HEK293 (cell line): ENCODE measurements around the gene ZNF790.

Experiments
- CTCF ChIA-PET: fragments of 350-600 bp; formaldehyde crosslinking; extraction: SDS; loops from one replicate; lab custom pipeline; 2021; ENCODE audit warnings: antibody characterized with exemption; lab: Yijun Ruan, JAX
- POLR2A ChIA-PET: fragments of 300-600 bp; formaldehyde crosslinking; extraction: SDS; loops from one replicate; lab custom pipeline; 2020; ENCODE audit warnings: antibody characterized with exemption, inconsistent platforms; lab: Yijun Ruan, JAX
- H3K27ac ChIP-seq: fragments of 200-500 bp; sonication (Bioruptor generic); 2 replicates; pipeline ENCODE4 v1.5.1; 2014; ENCODE audit warnings: low read depth, low read length, control low read depth, inconsistent platforms; ENCODE audit errors: extremely low read depth
- H3K36me3 ChIP-seq, 2 experiments: fragments of 200-500 bp in 1 of 2; sonication (Bioruptor generic) in 1 of 2; 1 replicate in 1 of 2; 2 replicates in 1 of 2; pipeline ENCODE4 v1.5.1; 2014 to 2017; ENCODE audit warnings: inconsistent platforms in 2 of 2, low read length in 2 of 2; ENCODE audit not compliant: control insufficient read depth in 2 of 2, insufficient read depth in 1 of 2
- H3K4me1 ChIP-seq: fragments of 200-500 bp; sonication (Bioruptor generic); 2 replicates; pipeline ENCODE4 v1.5.1; 2014; ENCODE audit warnings: mild to moderate bottlenecking, low read length, inconsistent platforms; ENCODE audit not compliant: control insufficient read depth, insufficient read depth
- H3K4me3 ChIP-seq: 2 replicates; pipeline ENCODE4 v1.5.1; 2011; ENCODE audit warnings: low read depth, mild to moderate bottlenecking, control low read depth, low read length, moderate library complexity
- H3K9me3 ChIP-seq: fragments of 200-500 bp; sonication (Bioruptor generic); 2 replicates; pipeline ENCODE4 v1.5.1; 2014; ENCODE audit warnings: low read depth, low read length, inconsistent platforms; ENCODE audit not compliant: control insufficient read depth, insufficient read depth
- OVOL3 ChIP-seq: fragments of 450-650 bp; formaldehyde crosslinking; IDR thresholded peaks from 2 replicates; pipeline ENCODE4 v1.5.1; 2016; ENCODE audit warnings: missing biosample characterization, missing genetic modification characterization
- PRDM6 ChIP-seq: fragments of 450-650 bp; formaldehyde crosslinking; IDR thresholded peaks from 2 replicates; pipeline ENCODE4 v1.5.1; 2017; ENCODE audit warnings: missing biosample characterization, missing genetic modification characterization
- SCRT1 ChIP-seq: fragments of 450-650 bp; formaldehyde crosslinking; IDR thresholded peaks from 2 replicates; pipeline ENCODE4 v1.5.1; 2016; ENCODE audit warnings: missing biosample characterization, missing genetic modification characterization, borderline replicate concordance
- SCRT2 ChIP-seq: fragments of 450-650 bp; formaldehyde crosslinking; IDR thresholded peaks from 2 replicates; pipeline ENCODE4 v1.5.1; 2016; ENCODE audit warnings: missing biosample characterization, missing genetic modification characterization
- TSHZ1 ChIP-seq: fragments of 450-650 bp; formaldehyde crosslinking; IDR thresholded peaks from 2 replicates; pipeline ENCODE4 v1.5.1; 2016; ENCODE audit warnings: missing biosample characterization, missing genetic modification characterization, borderline replicate concordance
- YY1 ChIP-seq: fragments of 450-650 bp; formaldehyde crosslinking; IDR thresholded peaks from 2 replicates; pipeline ENCODE4 v1.5.1; 2018; ENCODE audit warnings: missing biosample characterization, missing genetic modification characterization
- ZBTB7A ChIP-seq: fragments of 450-650 bp; formaldehyde crosslinking; IDR thresholded peaks from 2 replicates; pipeline ENCODE4 v1.5.1; 2016; ENCODE audit warnings: low read depth, missing biosample characterization, missing genetic modification characterization
- ZNF426 ChIP-seq: fragments of 450-650 bp; formaldehyde crosslinking; IDR thresholded peaks from 2 replicates; pipeline ENCODE4 v1.5.1; 2017; ENCODE audit warnings: missing biosample characterization, missing genetic modification characterization, mild to moderate bottlenecking, inconsistent platforms, moderate library complexity
- TF ChIP-seq, protein P1 (sequence below): fragments of 450-650 bp; formaldehyde crosslinking; IDR thresholded peaks from 2 replicates; pipeline ENCODE4 v1.5.1; 2016; ENCODE audit warnings: missing biosample characterization, missing genetic modification characterization, borderline replicate concordance
- TF ChIP-seq, protein P2 (sequence below): fragments of 450-650 bp; formaldehyde crosslinking; IDR thresholded peaks from 2 replicates; pipeline ENCODE4 v1.5.1; 2017; ENCODE audit warnings: missing biosample characterization, mild to moderate bottlenecking, missing genetic modification characterization, moderate library complexity
- TF ChIP-seq, protein P3 (sequence below): fragments of 450-650 bp; formaldehyde crosslinking; IDR thresholded peaks from 2 replicates; pipeline ENCODE4; 2016; ENCODE audit warnings: missing biosample characterization, missing genetic modification characterization

ZNF790 gene

GRCh38 chr19:36807029-36807428, 31.2 kb downstream of the ZNF790 start:
- H3K27ac ChIP-seq: no peak overlapping the region
- CTCF ChIA-PET: no interaction called here
- POLR2A ChIA-PET: no interaction called here
- peaks cover 68 to 71% of the 10 kb centered on the region in 2 experiments for H3K36me3 ChIP-seq
- no peak overlapping the region for H3K4me3 ChIP-seq
- H3K9me3 ChIP-seq: peaks cover 35% of the 10 kb centered on the region
- TF ChIP-seq PRDM6 (no peak), ZNF426 (no peak), SCRT1 (tag by site-specific recombination) (peak; percentile 68; the same call in 1 of the 2 replicates), SCRT2 (tag by site-specific recombination) (peak; percentile 85)
- TF ChIP-seq, protein P1, sequence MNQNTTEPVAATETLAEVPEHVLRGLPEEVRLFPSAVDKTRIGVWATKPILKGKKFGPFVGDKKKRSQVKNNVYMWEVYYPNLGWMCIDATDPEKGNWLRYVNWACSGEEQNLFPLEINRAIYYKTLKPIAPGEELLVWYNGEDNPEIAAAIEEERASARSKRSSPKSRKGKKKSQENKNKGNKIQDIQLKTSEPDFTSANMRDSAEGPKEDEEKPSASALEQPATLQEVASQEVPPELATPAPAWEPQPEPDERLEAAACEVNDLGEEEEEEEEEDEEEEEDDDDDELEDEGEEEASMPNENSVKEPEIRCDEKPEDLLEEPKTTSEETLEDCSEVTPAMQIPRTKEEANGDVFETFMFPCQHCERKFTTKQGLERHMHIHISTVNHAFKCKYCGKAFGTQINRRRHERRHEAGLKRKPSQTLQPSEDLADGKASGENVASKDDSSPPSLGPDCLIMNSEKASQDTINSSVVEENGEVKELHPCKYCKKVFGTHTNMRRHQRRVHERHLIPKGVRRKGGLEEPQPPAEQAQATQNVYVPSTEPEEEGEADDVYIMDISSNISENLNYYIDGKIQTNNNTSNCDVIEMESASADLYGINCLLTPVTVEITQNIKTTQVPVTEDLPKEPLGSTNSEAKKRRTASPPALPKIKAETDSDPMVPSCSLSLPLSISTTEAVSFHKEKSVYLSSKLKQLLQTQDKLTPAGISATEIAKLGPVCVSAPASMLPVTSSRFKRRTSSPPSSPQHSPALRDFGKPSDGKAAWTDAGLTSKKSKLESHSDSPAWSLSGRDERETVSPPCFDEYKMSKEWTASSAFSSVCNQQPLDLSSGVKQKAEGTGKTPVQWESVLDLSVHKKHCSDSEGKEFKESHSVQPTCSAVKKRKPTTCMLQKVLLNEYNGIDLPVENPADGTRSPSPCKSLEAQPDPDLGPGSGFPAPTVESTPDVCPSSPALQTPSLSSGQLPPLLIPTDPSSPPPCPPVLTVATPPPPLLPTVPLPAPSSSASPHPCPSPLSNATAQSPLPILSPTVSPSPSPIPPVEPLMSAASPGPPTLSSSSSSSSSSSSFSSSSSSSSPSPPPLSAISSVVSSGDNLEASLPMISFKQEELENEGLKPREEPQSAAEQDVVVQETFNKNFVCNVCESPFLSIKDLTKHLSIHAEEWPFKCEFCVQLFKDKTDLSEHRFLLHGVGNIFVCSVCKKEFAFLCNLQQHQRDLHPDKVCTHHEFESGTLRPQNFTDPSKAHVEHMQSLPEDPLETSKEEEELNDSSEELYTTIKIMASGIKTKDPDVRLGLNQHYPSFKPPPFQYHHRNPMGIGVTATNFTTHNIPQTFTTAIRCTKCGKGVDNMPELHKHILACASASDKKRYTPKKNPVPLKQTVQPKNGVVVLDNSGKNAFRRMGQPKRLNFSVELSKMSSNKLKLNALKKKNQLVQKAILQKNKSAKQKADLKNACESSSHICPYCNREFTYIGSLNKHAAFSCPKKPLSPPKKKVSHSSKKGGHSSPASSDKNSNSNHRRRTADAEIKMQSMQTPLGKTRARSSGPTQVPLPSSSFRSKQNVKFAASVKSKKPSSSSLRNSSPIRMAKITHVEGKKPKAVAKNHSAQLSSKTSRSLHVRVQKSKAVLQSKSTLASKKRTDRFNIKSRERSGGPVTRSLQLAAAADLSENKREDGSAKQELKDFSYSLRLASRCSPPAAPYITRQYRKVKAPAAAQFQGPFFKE: no peak
- TF ChIP-seq, protein P2, sequence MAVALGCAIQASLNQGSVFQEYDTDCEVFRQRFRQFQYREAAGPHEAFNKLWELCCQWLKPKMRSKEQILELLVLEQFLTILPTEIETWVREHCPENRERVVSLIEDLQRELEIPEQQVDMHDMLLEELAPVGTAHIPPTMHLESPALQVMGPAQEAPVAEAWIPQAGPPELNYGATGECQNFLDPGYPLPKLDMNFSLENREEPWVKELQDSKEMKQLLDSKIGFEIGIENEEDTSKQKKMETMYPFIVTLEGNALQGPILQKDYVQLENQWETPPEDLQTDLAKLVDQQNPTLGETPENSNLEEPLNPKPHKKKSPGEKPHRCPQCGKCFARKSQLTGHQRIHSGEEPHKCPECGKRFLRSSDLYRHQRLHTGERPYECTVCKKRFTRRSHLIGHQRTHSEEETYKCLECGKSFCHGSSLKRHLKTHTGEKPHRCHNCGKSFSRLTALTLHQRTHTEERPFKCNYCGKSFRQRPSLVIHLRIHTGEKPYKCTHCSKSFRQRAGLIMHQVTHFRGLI (tag by site-specific recombination): no peak
- no peaks in the 10 kb centered on the region for H3K4me1 ChIP-seq

GRCh38 chr19:36805364-36805763, 32.8 kb downstream of the ZNF790 start:
- peaks cover 26% of the 10 kb centered on the region for H3K9me3 ChIP-seq
- CTCF ChIA-PET: interaction anchor here (0.7 kb wide), 1 partner anchor 114 kb away, joined by 4 read pairs; no protein-coding TSS in a partner anchor
- H3K27ac ChIP-seq: no peak overlapping the region
- POLR2A ChIA-PET: interaction anchor here (0.7 kb wide), 1 partner anchor 37 kb away, joined by 5 read pairs; no protein-coding TSS in a partner anchor
- H3K4me1 ChIP-seq: no peaks in the 10 kb centered on the region
- peaks cover 70 to 77% of the 10 kb centered on the region in 2 experiments for H3K36me3 ChIP-seq
- TF ChIP-seq YY1 (no peak), TSHZ1 (tag by site-specific recombination) (no peak), OVOL3 (no peak), ZBTB7A (tag by site-specific recombination) (no peak)
- TF ChIP-seq, protein P3, sequence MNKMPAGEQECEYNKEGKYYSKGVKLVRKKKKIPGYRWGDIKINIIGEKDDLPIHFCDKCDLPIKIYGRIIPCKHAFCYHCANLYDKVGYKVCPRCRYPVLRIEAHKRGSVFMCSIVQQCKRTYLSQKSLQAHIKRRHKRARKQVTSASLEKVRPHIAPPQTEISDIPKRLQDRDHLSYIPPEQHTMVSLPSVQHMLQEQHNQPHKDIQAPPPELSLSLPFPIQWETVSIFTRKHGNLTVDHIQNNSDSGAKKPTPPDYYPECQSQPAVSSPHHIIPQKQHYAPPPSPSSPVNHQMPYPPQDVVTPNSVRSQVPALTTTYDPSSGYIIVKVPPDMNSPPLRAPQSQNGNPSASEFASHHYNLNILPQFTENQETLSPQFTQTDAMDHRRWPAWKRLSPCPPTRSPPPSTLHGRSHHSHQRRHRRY (tag by site-specific recombination): no peak
- TF ChIP-seq, all 188 proteins: peak for 0
- no peak overlapping the region for H3K4me3 ChIP-seq
